ENCODE data around the gene TFF1. TPM values are rescaled to one million over a fixed set of nuclear protein-coding genes. Genes with fewer than 3 reads are reported as not detected.

The TFF1 gene
- polyA plus RNA-seq, 3 donors from 2014 or later: not detected

- no peak overlapping the region for H3K27ac Mint-ChIP-seq
- DNase-seq: no peak
- H3K9me3 Mint-ChIP-seq: no peaks in the 10 kb centered on the region
- H3K4me3 Mint-ChIP-seq: no peak overlapping the region
- peaks cover 0 to 5% (median 0%) of the 10 kb centered on the region in 3 donors for H3K36me3 Mint-ChIP-seq
- peaks cover 8 to 13% (median 8%) of the 10 kb centered on the region in 3 donors for H3K27me3 Mint-ChIP-seq (ENCODE audit: low read depth in 3 of 3)
- H3K4me1 Mint-ChIP-seq: peaks cover 0 to 4% of the 10 kb centered on the region in 2 donors
Observed at GRCh38 chr21:42395302-42395701, 29.0 kb upstream of the TFF1 start.

GRCh38 chr21:42393443-42393950 is 27.2 kb upstream of the TFF1 start:
- Mint-ChIP-seq H3K36me3 (peaks cover 0 to 5% (median 0%) of the 10 kb centered on the region in 3 donors), H3K27me3 (ENCODE audit: low read depth in 3 of 3) (peaks cover 8 to 13% (median 8%) of the 10 kb centered on the region in 3 donors), H3K4me1 (peaks cover 15 to 16% of the 10 kb centered on the region in 2 donors), H3K27ac (no peak overlapping the region), H3K9me3 (no peaks in the 10 kb centered on the region), H3K4me3 (no peak overlapping the region)
- no peak for DNase-seq

GRCh38 chr21:42392731-42393442 is 26.6 kb upstream of the TFF1 start:
- Mint-ChIP-seq H3K27ac (no peak overlapping the region), H3K4me1 (peaks cover 15 to 16% of the 10 kb centered on the region in 2 donors), H3K27me3 (ENCODE audit: low read depth in 3 of 3) (peaks cover 5 to 13% (median 5%) of the 10 kb centered on the region in 3 donors), H3K36me3 (peaks cover 0 to 5% (median 0%) of the 10 kb centered on the region in 3 donors), H3K4me3 (no peak overlapping the region), H3K9me3 (no peaks in the 10 kb centered on the region)
- no peak for DNase-seq

- no peak overlapping the region for H3K27ac Mint-ChIP-seq
- peaks cover 0 to 3% (median 0%) of the 10 kb centered on the region in 6 donors for H3K9me3 Mint-ChIP-seq
- peaks cover 4 to 19% (median 11%) of the 10 kb centered on the region in 3 donors for H3K27me3 Mint-ChIP-seq (ENCODE audit: low read depth in 3 of 3)
- peaks cover 0 to 5% (median 0%) of the 10 kb centered on the region in 3 donors for H3K36me3 Mint-ChIP-seq
- DNase-seq: no peak
- H3K4me3 Mint-ChIP-seq: no peak overlapping the region
- H3K4me1 Mint-ChIP-seq: peaks cover 15 to 16% of the 10 kb centered on the region in 2 donors
Observed at GRCh38 chr21:42391297-42391696, 25.0 kb upstream of the TFF1 start.

GRCh38 chr21:42390696-42391095 is 24.4 kb upstream of the TFF1 start:
- H3K4me1 Mint-ChIP-seq: peaks cover 15 to 16% of the 10 kb centered on the region in 2 donors
- peaks cover 0 to 3% (median 0%) of the 10 kb centered on the region in 6 donors for H3K9me3 Mint-ChIP-seq
- H3K27ac Mint-ChIP-seq: no peak overlapping the region
- H3K4me3 Mint-ChIP-seq: no peak overlapping the region
- peaks cover 5 to 25% (median 11%) of the 10 kb centered on the region in 3 donors for H3K27me3 Mint-ChIP-seq (ENCODE audit: low read depth in 3 of 3)
- peaks cover 0 to 5% (median 0%) of the 10 kb centered on the region in 3 donors for H3K36me3 Mint-ChIP-seq
- no peak for DNase-seq

GRCh38 chr21:42390193-42390592 is 23.9 kb upstream of the TFF1 start:
- DNase-seq: no peak
- peaks cover 6 to 25% (median 11%) of the 10 kb centered on the region in 3 donors for H3K27me3 Mint-ChIP-seq (ENCODE audit: low read depth in 3 of 3)

GRCh38 chr21:42389449-42389835 is 23.1 kb upstream of the TFF1 start:
- DNase-seq: no peak
- peaks cover 0 to 3% (median 0%) of the 10 kb centered on the region in 6 donors for H3K9me3 Mint-ChIP-seq
- H3K27me3 Mint-ChIP-seq (ENCODE audit: low read depth in 3 of 3): peaks cover 8 to 19% (median 11%) of the 10 kb centered on the region in 3 donors
- no peak overlapping the region for H3K27ac Mint-ChIP-seq
- H3K4me1 Mint-ChIP-seq: peaks cover 15 to 18% of the 10 kb centered on the region in 2 donors
- peak overlapping the region; percentile 14 to 66 (median 56) for H3K4me3 Mint-ChIP-seq
- peaks cover 0 to 5% (median 0%) of the 10 kb centered on the region in 3 donors for H3K36me3 Mint-ChIP-seq

More at GRCh38 chr21:42390193-42390592, 23.9 kb upstream of the TFF1 start:
- H3K9me3 Mint-ChIP-seq: peaks cover 0 to 3% (median 0%) of the 10 kb centered on the region in 6 donors
- no peak overlapping the region for H3K4me3 Mint-ChIP-seq
- peaks cover 15 to 16% of the 10 kb centered on the region in 2 donors for H3K4me1 Mint-ChIP-seq
- H3K27ac Mint-ChIP-seq: no peak overlapping the region
- H3K36me3 Mint-ChIP-seq: peaks cover 0 to 5% (median 0%) of the 10 kb centered on the region in 3 donors

GRCh38 chr21:42388740-42389448 is 22.6 kb upstream of the TFF1 start:
- peak; percentile 21 to 27 (median 25) for DNase-seq
- peaks cover 15 to 18% of the 10 kb centered on the region in 2 donors for H3K4me1 Mint-ChIP-seq
- H3K4me3 Mint-ChIP-seq: peak overlapping the region; percentile 14 to 66 (median 56)
- H3K27ac Mint-ChIP-seq: no peak overlapping the region
- peaks cover 0 to 8% (median 0%) of the 10 kb centered on the region in 3 donors for H3K36me3 Mint-ChIP-seq
- peaks cover 8 to 18% (median 13%) of the 10 kb centered on the region in 3 donors for H3K27me3 Mint-ChIP-seq (ENCODE audit: low read depth in 3 of 3)
- H3K9me3 Mint-ChIP-seq: peaks cover 0 to 3% (median 0%) of the 10 kb centered on the region in 6 donors

- Mint-ChIP-seq H3K4me1 (peaks cover 14 to 15% of the 10 kb centered on the region in 2 donors), H3K36me3 (peaks cover 0 to 8% (median 0%) of the 10 kb centered on the region in 3 donors), H3K4me3 (no peak overlapping the region), H3K9me3 (peaks cover 0 to 3% (median 0%) of the 10 kb centered on the region in 6 donors), H3K27ac (no peak overlapping the region), H3K27me3 (ENCODE audit: low read depth in 3 of 3) (peaks cover 8 to 15% (median 13%) of the 10 kb centered on the region in 3 donors)
- no peak for DNase-seq
Observed at GRCh38 chr21:42387843-42388340, 21.6 kb upstream of the TFF1 start.

- H3K9me3 Mint-ChIP-seq: peaks cover 0 to 6% (median 4%) of the 10 kb centered on the region in 6 donors
- H3K27me3 Mint-ChIP-seq (ENCODE audit: low read depth in 3 of 3): peaks cover 8 to 16% (median 13%) of the 10 kb centered on the region in 3 donors
- peaks cover 0 to 8% (median 3%) of the 10 kb centered on the region in 3 donors for H3K36me3 Mint-ChIP-seq
- H3K4me3 Mint-ChIP-seq: no peak overlapping the region
- H3K27ac Mint-ChIP-seq: no peak overlapping the region
- DNase-seq: no peak
- peaks cover 14 to 15% of the 10 kb centered on the region in 2 donors for H3K4me1 Mint-ChIP-seq
Observed at GRCh38 chr21:42387164-42387563, 20.8 kb upstream of the TFF1 start.

GRCh38 chr21:42386034-42386591 is 19.8 kb upstream of the TFF1 start:
- peaks cover 14 to 15% of the 10 kb centered on the region in 2 donors for H3K4me1 Mint-ChIP-seq

GRCh38 chr21:42385619-42386018 is 19.3 kb upstream of the TFF1 start:
- no peak overlapping the region for H3K27ac Mint-ChIP-seq
- DNase-seq: no peak
- H3K4me1 Mint-ChIP-seq: peaks cover 14 to 15% of the 10 kb centered on the region in 2 donors
- H3K27me3 Mint-ChIP-seq (ENCODE audit: low read depth in 3 of 3): peaks cover 5 to 15% (median 13%) of the 10 kb centered on the region in 3 donors
- H3K4me3 Mint-ChIP-seq: no peak overlapping the region
- peaks cover 8 to 18% (median 10%) of the 10 kb centered on the region in 6 donors for H3K9me3 Mint-ChIP-seq
- peaks cover 0 to 5% (median 3%) of the 10 kb centered on the region in 3 donors for H3K36me3 Mint-ChIP-seq

More at GRCh38 chr21:42386034-42386591, 19.8 kb upstream of the TFF1 start:
- no peak overlapping the region for H3K4me3 Mint-ChIP-seq
- H3K36me3 Mint-ChIP-seq: peaks cover 0 to 8% (median 3%) of the 10 kb centered on the region in 3 donors
- no peak overlapping the region for H3K27ac Mint-ChIP-seq
- peaks cover 7 to 15% (median 13%) of the 10 kb centered on the region in 3 donors for H3K27me3 Mint-ChIP-seq (ENCODE audit: low read depth in 3 of 3)
- peaks cover 8 to 17% (median 10%) of the 10 kb centered on the region in 6 donors for H3K9me3 Mint-ChIP-seq
- DNase-seq: no peak

GRCh38 chr21:42384989-42385388 is 18.7 kb upstream of the TFF1 start:
- peaks cover 0 to 3% (median 3%) of the 10 kb centered on the region in 3 donors for H3K36me3 Mint-ChIP-seq
- no peak for DNase-seq
- peaks cover 14 to 15% of the 10 kb centered on the region in 2 donors for H3K4me1 Mint-ChIP-seq
- no peak overlapping the region for H3K4me3 Mint-ChIP-seq
- H3K27ac Mint-ChIP-seq: no peak overlapping the region
- H3K9me3 Mint-ChIP-seq: peaks cover 8 to 18% (median 10%) of the 10 kb centered on the region in 6 donors
- H3K27me3 Mint-ChIP-seq (ENCODE audit: low read depth in 3 of 3): peaks cover 5 to 15% (median 13%) of the 10 kb centered on the region in 3 donors
